NB4 (cell line): Measurements from ENCODE around the gene NTM.

Experiments used
- MYC ChIP-seq: IDR thresholded peaks from 2 replicates; pipeline ENCODE4 v1.6.1; 2011; ENCODE audit warnings: low read depth, low read length
- POLR2A ChIP-seq: IDR thresholded peaks from 2 replicates; pipeline ENCODE4 v1.6.1; 2011; ENCODE audit warnings: mild to moderate bottlenecking; ENCODE audit not compliant: insufficient read length; ENCODE audit errors: extremely low read depth
- TF ChIP-seq, protein P1 (sequence below): IDR thresholded peaks from one replicate; pipeline ENCODE4 v1.5.1; 2012; ENCODE audit warnings: low read depth, low read length

DNA sequence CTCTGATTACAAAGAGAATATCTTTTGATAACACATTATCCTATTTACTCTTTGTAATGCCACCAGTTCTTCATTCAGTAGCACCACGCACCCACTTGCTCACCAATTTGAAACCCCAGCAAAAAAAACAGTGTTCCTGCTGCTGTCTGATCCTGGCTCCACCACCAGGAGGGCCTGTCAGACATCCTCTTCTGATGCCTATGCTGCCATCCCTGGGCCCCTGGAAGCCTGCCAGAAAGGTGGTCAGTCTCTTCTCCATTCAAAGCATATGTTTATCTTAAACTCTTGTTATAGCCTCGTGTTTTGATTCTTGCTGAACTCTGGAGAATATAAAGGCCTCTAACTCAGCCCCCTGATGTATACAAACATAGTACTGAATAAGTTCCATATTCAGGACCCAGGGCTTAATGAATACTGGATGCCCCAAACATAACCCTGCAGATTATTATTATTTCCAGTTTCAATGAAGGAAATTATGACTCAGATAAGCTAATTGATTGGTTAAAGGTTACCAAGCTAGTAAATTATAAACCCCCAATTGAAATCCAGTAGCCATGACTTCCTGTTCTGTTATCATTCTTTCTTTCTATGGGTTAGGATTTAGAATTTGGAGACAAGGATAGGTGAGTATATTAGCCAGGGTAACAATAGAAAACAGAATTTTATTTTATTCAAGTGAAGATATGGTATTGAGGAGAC lies 116.7 kb downstream of the NTM start:
- TF ChIP-seq POLR2A (no peak), MYC (no peak)
- TF ChIP-seq, protein P1, sequence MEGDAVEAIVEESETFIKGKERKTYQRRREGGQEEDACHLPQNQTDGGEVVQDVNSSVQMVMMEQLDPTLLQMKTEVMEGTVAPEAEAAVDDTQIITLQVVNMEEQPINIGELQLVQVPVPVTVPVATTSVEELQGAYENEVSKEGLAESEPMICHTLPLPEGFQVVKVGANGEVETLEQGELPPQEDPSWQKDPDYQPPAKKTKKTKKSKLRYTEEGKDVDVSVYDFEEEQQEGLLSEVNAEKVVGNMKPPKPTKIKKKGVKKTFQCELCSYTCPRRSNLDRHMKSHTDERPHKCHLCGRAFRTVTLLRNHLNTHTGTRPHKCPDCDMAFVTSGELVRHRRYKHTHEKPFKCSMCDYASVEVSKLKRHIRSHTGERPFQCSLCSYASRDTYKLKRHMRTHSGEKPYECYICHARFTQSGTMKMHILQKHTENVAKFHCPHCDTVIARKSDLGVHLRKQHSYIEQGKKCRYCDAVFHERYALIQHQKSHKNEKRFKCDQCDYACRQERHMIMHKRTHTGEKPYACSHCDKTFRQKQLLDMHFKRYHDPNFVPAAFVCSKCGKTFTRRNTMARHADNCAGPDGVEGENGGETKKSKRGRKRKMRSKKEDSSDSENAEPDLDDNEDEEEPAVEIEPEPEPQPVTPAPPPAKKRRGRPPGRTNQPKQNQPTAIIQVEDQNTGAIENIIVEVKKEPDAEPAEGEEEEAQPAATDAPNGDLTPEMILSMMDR = no peak
